Esophagus muscularis mucosa (tissue), 3 donors: ENCODE results near the gene SPATA33.

Experiments
- CTCF ChIP-seq, 3 experiments: fragments of 200-600 bp in 2 of 3; fragments of 450-650 bp in 1 of 3; sonication (generic) in 2 of 3; IDR thresholded peaks; one replicate each; pipeline ENCODE4 v1.5.1; 2017 to 2019; ENCODE audit warnings: antibody characterized with exemption in 3 of 3, mild to moderate bottlenecking in 2 of 3, moderate library complexity in 1 of 3
- POLR2A ChIP-seq: fragments of 450-650 bp; IDR thresholded peaks from one replicate; pipeline ENCODE4 v1.6.1; 2017; ENCODE audit warnings: antibody characterized with exemption, moderate library complexity, mild to moderate bottlenecking, low read depth
- POLR2AphosphoS5 ChIP-seq, 2 donors: sonication (generic); formaldehyde crosslinking; IDR thresholded peaks; one replicate each; pipeline ENCODE4 v1.6.1; 2017; ENCODE audit warnings: antibody characterized with exemption in 2 of 2

GRCh38 chr16:89716916-89717687 is 59.5 kb downstream of the SPATA33 start:
- TF ChIP-seq POLR2A, result no peak
- no peak for TF ChIP-seq POLR2AphosphoS5 (IDR thresholded peaks at IDR 0.05)
- no peak for TF ChIP-seq CTCF (IDR thresholded peaks at IDR 0.05)
